COLO668 (cell line): ENCODE data around the gene WNT3.

Experiments used
- DNase-seq: peaks from one replicate; lab custom pipeline; 2025; ENCODE audit not compliant: unreplicated experiment; lab: John Stamatoyannopoulos, UW

The WNT3 gene

GRCh38 chr17:46733837-46734475 is 84.5 kb downstream of the WNT3 start:
- no peak for DNase-seq

DNA sequence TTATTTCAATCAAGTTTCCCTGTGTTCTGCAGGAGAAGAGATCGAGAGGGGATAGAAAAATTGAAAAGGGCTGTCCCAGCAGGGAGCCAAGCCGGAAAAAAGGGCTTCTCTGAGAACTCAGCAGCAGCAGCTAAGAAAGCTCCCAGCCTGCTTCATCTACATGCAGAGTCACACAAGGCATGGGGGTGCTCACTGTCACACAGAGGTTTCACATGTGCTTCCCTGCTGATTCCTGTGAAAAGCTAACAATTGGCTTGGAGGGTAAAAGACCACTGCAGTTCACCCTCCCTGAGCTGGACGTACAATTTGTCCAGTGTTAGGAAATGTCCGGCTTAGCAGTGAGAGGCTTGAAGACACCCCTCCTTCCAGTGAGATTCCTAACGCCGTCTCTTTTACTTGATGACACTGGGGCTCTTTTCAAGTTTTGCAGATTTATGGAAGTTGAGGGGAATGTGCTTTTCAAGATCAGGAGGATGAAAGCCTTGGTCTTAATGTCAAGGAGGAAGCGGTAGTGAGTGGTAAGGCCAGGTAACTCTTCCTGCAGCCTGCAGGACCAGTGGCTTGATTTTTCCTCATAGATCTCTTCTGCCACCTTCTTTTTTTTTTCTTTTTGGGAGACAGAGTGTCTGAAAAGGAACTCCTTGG is 85.6 kb downstream of the WNT3 start:
- no peak for DNase-seq

- DNase-seq: no peak
These were observed 86.3 kb downstream of the WNT3 start for GRCh38 chr17:46732160-46732559.

DNA sequence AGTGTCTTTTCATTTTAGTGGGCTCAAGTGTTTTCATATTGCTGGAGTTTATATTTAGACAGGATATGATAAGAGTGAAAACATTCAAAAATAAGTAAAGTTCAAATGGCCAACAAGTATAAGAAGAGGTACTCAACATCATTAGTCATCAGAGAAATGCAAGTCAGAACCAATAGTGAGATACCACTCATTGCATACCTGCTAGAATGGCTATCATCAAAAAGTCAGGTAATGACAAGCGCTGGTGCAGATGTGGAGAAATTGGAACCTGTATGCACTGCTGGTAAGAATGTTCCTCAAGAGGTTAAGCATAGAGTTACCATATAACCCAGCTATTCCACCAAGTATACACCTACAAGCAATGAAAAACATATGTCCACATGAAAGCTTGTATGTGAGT is 87.8 kb downstream of the WNT3 start:
- no peak for DNase-seq

DNA sequence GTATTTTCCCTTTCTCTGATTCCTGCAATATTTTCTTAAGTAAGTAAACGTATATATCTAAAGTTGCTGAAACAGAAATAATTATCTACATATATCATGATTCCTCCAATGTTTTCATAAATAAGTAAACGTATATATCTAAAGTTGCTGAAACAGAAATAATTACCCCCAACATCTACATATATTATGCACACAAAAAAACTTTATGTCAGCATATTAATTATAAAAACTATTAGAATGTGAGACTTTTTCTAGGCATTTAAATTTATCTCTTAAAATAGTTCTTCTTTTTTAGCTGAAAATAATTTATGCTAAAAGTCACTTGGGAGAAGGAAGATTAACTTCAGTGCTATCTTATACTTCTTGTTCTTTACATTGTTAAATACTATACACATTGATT is 88.5 kb downstream of the WNT3 start:
- no peak for DNase-seq

DNA sequence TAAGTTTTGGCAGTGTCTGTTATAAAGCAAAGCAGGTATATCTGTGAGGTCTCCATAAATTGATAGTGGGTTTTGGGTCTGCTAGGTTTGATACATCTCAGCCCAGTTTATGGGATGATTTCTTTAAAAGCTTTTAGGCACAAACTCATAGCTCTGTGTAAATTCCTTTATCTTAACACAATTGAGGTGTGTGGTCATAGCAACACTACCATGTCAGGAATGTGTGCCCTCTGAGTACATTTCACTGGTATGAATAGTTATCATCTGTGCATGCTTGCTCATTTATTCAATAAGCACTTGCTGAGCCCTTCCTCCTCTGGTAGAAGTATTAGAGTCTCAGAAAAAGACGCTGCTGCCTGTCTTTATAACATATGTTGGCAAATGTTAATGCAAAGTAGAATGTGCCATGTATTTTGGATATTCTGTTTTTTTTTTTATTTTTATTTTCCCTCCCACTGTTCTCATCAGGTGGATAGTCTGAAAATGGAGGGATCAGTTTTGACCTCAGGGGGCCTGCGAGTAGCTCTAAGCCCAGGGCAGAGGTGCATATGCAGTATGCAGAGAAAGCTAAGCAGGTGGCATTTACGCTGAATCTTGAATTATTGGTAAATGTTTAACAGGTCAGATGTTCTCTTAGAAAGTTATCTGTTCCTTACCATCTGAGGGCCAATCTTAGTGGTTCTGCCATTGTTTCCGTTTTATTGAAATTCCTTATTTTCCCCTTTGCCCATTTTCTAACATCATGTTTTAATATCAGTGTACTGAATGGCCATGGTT is 90.7 kb downstream of the WNT3 start:
- no peak for DNase-seq

- no peak for DNase-seq
These were observed 92.3 kb downstream of the WNT3 start for GRCh38 chr17:46726206-46726605.

- DNase-seq: no peak
These were observed 95.7 kb downstream of the WNT3 start for GRCh38 chr17:46722662-46723285.

- no peak for DNase-seq
These were observed 98.1 kb downstream of the WNT3 start for GRCh38 chr17:46720408-46720807.

DNA sequence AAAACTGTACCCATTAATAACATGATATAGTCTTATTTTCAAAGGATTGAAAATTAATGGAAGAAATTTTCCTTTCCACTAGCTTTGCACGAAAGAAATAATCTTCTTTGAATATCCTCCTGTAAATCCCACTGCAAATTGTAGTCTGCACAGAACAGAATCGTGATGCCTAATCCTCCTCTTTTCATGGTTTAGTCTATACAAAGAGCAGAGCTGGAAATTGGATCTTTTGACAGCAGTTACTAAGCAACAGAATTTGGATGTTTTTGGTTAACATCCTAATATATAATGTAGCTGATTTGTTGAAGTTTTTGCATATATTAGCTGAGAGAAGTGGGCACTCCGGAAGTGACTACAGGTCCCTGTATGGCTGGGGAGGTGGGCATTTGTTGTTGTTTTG is 98.6 kb downstream of the WNT3 start:
- no peak for DNase-seq

DNA sequence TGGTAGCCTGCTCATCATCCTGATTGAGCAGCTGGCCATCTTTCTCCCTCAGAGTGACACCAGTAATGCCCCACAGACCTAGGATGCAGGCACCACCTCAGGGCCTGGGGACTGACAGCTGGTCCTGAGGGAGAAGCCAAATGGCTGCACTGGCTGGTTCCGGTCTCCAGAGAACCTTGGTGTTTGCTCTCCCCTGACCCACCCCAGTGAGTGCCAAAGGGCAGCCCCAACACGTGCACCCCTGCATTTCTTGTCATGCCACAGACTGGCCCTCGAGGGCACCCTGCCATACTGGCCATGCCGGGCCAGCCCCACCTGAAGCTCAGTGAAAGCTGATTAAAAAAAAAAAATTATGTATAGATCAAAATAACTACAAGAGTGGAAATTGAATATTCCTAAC is 100.5 kb downstream of the WNT3 start:
- DNase-seq: no peak
